AG04450 (cell line): ENCODE data around the gene ZFYVE21. TPM values are rescaled to one million over a fixed set of nuclear protein-coding genes. Genes with fewer than 3 reads are reported as not detected.

ENCODE experiments used
- CTCF ChIA-PET: fragments of 300-600, 350-600 bp; formaldehyde crosslinking; extraction: SDS; loops from one replicate; lab custom pipeline; 2022; ENCODE audit warnings: antibody characterized with exemption, inconsistent platforms; lab: Charles Lee
- POLR2A ChIA-PET: fragments of 350-600 bp; formaldehyde crosslinking; extraction: SDS; loops from one replicate; lab custom pipeline; 2021; ENCODE audit warnings: antibody characterized with exemption, inconsistent platforms; lab: Yijun Ruan, JAX
- DNase-seq: peaks from one replicate; pipeline ENCODE4 v3.0.0-alpha.2; 2011; ENCODE audit warnings: low read depth, low spot score
- H3K27ac ChIP-seq: one replicate; pipeline ENCODE4 v1.5.1; 2012; ENCODE audit warnings: low read depth, low read length, control low read depth
- H3K27me3 ChIP-seq: one replicate; pipeline ENCODE4 v1.6.0; 2012; ENCODE audit warnings: low read length; ENCODE audit not compliant: control insufficient read depth, insufficient read depth
- H3K4me3 ChIP-seq: 2 replicates; pipeline ENCODE4 v1.5.1; 2011; ENCODE audit warnings: mild to moderate bottlenecking, low read depth, low read length, control low read depth
- H3K9me3 ChIP-seq: 2 replicates; pipeline ENCODE4 v1.5.1; 2012; ENCODE audit warnings: low read length; ENCODE audit not compliant: control insufficient read depth, insufficient read depth
- CTCF ChIP-seq: IDR thresholded peaks from 2 replicates; pipeline ENCODE4 v1.5.1; 2011; ENCODE audit warnings: low read depth, low read length, control low read depth, inconsistent platforms
- polyA plus RNA-seq: library from polyadenylated mRNA; depleted of rRNA; stranded (reverse); fragments of >200 nt; gene quantifications from 2 replicates; pipeline ENCODE4 v1.2.3, GENCODE V29; 2011

The ZFYVE21 gene
- polyA plus RNA-seq, 1 experiment, result 77.5 TPM

- POLR2A ChIA-PET, result interaction anchor here (0.6 kb wide), 1 partner anchor 23 kb away, joined by 9 read pairs; no protein-coding TSS in a partner anchor
- H3K4me3 ChIP-seq, result peak overlapping the region; percentile 20; the same call in 1 of the 2 replicates
- CTCF ChIA-PET, result no interaction called here
Observed at GRCh38 chr14:103714063-103714724, 1.4 kb upstream of the ZFYVE21 start.

GRCh38 chr14:103716091-103716801, 636 bp downstream of the ZFYVE21 start:
- no peaks in the 10 kb centered on the region for H3K27me3 ChIP-seq
- no peaks in the 10 kb centered on the region for H3K9me3 ChIP-seq
- POLR2A ChIA-PET, result interaction anchor here (0.5 to 1.0 kb wide), 6 partner anchors 17 to 145 kb away, joined by 3 to 8 read pairs (median 3); no protein-coding TSS in a partner anchor
- TF ChIP-seq CTCF, result no peak
- CTCF ChIA-PET, result no interaction called here
- DNase-seq, result no peak
- peak overlapping the region; percentile 21 for H3K27ac ChIP-seq
- peak overlapping the region; percentile 80 for H3K4me3 ChIP-seq

More at GRCh38 chr14:103714063-103714724, 1.4 kb upstream of the ZFYVE21 start:
- DNase-seq, result no peak
- Histone ChIP-seq H3K9me3 (no peaks in the 10 kb centered on the region), H3K27ac (no peak overlapping the region), H3K27me3 (no peaks in the 10 kb centered on the region)
- no peak for TF ChIP-seq CTCF

GRCh38 chr14:103716899-103717411, 1.3 kb downstream of the ZFYVE21 start:
- Histone ChIP-seq H3K4me3 (peak overlapping the region; percentile 80), H3K27me3 (no peaks in the 10 kb centered on the region), H3K9me3 (no peaks in the 10 kb centered on the region), H3K27ac (peak overlapping the region; percentile 21)
- TF ChIP-seq CTCF, result no peak
- POLR2A ChIA-PET, result no interaction called here
- CTCF ChIA-PET, result no interaction called here
- DNase-seq, result no peak

GRCh38 chr14:103718572-103718971, 3.0 kb downstream of the ZFYVE21 start:
- POLR2A ChIA-PET, result no interaction called here
- peak; percentile 65 for DNase-seq
- CTCF ChIA-PET, result interaction anchor here (0.9 to 1.1 kb wide), 3 partner anchors 90 to 203 kb away, joined by 3 to 4 read pairs (median 3); no protein-coding TSS in a partner anchor

More at GRCh38 chr14:103718572-103718971, 3.0 kb downstream of the ZFYVE21 start:
- Histone ChIP-seq H3K9me3 (no peaks in the 10 kb centered on the region), H3K27me3 (no peaks in the 10 kb centered on the region), H3K27ac (peak overlapping the region; percentile 61), H3K4me3 (peak overlapping the region; percentile 18)
- TF ChIP-seq CTCF, result no peak
